ENCODE measurements around the gene APOB. TPM values are rescaled to one million over a fixed set of nuclear protein-coding genes. Genes with fewer than 3 reads are reported as not detected.

Gene APOB
- total and polyA plus RNA-seq, 2 of the 13 experiments (the other 11 are each of a cell fraction or from before 2014, with no cell fraction given), result 1,569 to 2,515 TPM

DNA sequence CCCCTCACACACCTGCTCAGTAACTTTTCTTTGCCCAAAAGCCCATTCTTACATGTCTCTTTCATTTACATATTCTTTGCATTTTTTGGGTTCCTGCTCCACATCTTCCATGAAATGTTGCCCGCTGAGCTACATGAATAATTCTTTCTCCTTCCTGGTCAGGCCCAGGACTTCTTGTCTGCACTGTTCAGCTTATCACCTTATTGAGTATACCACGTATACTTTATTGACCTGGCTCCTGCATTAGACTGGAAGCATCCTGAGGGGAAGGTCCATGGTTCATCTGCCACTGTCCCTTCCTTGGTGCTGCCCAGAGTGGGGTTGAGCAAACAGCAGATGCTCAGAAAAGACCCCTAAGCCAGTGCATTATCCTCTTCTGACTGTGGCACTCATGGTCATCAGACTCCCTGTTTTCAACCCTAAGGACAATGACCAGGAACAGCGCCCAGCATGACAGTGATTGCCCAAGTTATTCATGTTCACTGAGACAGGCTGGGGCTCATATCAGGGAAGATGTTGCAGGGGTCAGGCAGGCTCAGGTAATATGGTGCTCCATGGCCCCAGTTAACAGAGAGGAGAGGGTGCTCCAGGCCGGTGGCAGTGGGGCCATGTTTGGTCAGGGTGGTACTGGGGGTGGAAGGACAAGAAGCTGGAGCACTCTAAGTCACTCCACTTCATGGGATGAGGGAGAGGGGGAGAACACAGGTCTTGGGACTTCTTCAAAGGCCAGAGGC lies 7.7 kb downstream of the APOB start (continued):
- TF ChIP-seq, protein P1, sequence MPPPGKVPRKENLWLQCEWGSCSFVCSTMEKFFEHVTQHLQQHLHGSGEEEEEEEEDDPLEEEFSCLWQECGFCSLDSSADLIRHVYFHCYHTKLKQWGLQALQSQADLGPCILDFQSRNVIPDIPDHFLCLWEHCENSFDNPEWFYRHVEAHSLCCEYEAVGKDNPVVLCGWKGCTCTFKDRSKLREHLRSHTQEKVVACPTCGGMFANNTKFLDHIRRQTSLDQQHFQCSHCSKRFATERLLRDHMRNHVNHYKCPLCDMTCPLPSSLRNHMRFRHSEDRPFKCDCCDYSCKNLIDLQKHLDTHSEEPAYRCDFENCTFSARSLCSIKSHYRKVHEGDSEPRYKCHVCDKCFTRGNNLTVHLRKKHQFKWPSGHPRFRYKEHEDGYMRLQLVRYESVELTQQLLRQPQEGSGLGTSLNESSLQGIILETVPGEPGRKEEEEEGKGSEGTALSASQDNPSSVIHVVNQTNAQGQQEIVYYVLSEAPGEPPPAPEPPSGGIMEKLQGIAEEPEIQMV (CRISPR knock-in tag; IDR thresholded peaks at IDR 0.05; ENCODE audit: low read depth), result no peak
- TF ChIP-seq SCMH1 (CRISPR knock-in tag; IDR thresholded peaks at IDR 0.05; ENCODE audit: borderline replicate concordance) (no peak), HDAC6 (IDR thresholded peaks at IDR 0.05; ENCODE audit: low read depth, low read length) (no peak), ZNF10 (CRISPR knock-in tag; IDR thresholded peaks at IDR 0.05; ENCODE audit: borderline replicate concordance, low read depth) (no peak), RFX1 (IDR thresholded peaks at IDR 0.05) (no peak), CHD2 (IDR thresholded peaks at IDR 0.05; ENCODE audit: low read depth, low read length) (0 out of 2 replicates have a peak, but pooled peaks have one; percentile 2), HCFC1 (IDR thresholded peaks at IDR 0.05; ENCODE audit: low read depth, low read length) (no peak), NFIB (CRISPR knock-in tag; IDR thresholded peaks at IDR 0.05; ENCODE audit: borderline replicate concordance) (no peak), HNF4A (CRISPR knock-in tag; IDR thresholded peaks at IDR 0.05) (peak; percentile 31), TBL1XR1 (IDR thresholded peaks at IDR 0.05; ENCODE audit: borderline replicate concordance, low read length, partially characterized antibody) (no peak), REXO4 (CRISPR knock-in tag; IDR thresholded peaks at IDR 0.05; ENCODE audit: borderline replicate concordance) (no peak), ZNF33B (CRISPR knock-in tag; IDR thresholded peaks at IDR 0.05) (no peak), GTF3A (CRISPR knock-in tag; conservative IDR thresholded peaks at IDR 0.05) (no peak), NFATC3 (CRISPR knock-in tag; IDR thresholded peaks at IDR 0.05) (0 out of 2 replicates have a peak, but pooled peaks have one; percentile 77), ZNF737 (CRISPR knock-in tag; IDR thresholded peaks at IDR 0.05; ENCODE audit: borderline replicate concordance) (peak; percentile 64; the same call in 1 of the 2 replicates), ZNF24 (IDR thresholded peaks at IDR 0.05) (no peak), FOXK2 (IDR thresholded peaks at IDR 0.05) (no peak), ZFP90 (CRISPR knock-in tag; IDR thresholded peaks at IDR 0.05; ENCODE audit: borderline replicate concordance) (peak; percentile 37; the same call in 1 of the 2 replicates), DNMT3B (CRISPR knock-in tag; conservative IDR thresholded peaks at IDR 0.05) (no peak)
- TF ChIP-seq, protein P2, sequence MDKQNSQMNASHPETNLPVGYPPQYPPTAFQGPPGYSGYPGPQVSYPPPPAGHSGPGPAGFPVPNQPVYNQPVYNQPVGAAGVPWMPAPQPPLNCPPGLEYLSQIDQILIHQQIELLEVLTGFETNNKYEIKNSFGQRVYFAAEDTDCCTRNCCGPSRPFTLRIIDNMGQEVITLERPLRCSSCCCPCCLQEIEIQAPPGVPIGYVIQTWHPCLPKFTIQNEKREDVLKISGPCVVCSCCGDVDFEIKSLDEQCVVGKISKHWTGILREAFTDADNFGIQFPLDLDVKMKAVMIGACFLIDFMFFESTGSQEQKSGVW (CRISPR knock-in tag; IDR thresholded peaks at IDR 0.05; ENCODE audit: borderline replicate concordance), result no peak; the same call in 1 of the 2 replicates
- TF ChIP-seq, protein P3, sequence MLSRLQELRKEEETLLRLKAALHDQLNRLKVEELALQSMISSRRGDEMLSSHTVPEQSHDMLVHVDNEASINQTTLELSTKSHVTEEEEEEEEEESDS (CRISPR knock-in tag; IDR thresholded peaks at IDR 0.05; ENCODE audit: borderline replicate concordance), result no peak; the same call in 1 of the 2 replicates
- TF ChIP-seq, protein P4, sequence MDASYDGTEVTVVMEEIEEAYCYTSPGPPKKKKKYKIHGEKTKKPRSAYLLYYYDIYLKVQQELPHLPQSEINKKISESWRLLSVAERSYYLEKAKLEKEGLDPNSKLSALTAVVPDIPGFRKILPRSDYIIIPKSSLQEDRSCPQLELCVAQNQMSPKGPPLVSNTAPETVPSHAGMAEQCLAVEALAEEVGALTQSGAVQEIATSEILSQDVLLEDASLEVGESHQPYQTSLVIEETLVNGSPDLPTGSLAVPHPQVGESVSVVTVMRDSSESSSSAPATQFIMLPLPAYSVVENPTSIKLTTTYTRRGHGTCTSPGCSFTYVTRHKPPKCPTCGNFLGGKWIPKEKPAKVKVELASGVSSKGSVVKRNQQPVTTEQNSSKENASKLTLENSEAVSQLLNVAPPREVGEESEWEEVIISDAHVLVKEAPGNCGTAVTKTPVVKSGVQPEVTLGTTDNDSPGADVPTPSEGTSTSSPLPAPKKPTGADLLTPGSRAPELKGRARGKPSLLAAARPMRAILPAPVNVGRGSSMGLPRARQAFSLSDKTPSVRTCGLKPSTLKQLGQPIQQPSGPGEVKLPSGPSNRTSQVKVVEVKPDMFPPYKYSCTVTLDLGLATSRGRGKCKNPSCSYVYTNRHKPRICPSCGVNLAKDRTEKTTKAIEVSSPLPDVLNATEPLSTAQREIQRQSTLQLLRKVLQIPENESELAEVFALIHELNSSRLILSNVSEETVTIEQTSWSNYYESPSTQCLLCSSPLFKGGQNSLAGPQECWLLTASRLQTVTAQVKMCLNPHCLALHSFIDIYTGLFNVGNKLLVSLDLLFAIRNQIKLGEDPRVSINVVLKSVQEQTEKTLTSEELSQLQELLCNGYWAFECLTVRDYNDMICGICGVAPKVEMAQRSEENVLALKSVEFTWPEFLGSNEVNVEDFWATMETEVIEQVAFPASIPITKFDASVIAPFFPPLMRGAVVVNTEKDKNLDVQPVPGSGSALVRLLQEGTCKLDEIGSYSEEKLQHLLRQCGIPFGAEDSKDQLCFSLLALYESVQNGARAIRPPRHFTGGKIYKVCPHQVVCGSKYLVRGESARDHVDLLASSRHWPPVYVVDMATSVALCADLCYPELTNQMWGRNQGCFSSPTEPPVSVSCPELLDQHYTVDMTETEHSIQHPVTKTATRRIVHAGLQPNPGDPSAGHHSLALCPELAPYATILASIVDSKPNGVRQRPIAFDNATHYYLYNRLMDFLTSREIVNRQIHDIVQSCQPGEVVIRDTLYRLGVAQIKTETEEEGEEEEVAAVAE (CRISPR knock-in tag; IDR thresholded peaks at IDR 0.05; ENCODE audit: borderline replicate concordance), result no peak
- TF ChIP-seq, protein P5, sequence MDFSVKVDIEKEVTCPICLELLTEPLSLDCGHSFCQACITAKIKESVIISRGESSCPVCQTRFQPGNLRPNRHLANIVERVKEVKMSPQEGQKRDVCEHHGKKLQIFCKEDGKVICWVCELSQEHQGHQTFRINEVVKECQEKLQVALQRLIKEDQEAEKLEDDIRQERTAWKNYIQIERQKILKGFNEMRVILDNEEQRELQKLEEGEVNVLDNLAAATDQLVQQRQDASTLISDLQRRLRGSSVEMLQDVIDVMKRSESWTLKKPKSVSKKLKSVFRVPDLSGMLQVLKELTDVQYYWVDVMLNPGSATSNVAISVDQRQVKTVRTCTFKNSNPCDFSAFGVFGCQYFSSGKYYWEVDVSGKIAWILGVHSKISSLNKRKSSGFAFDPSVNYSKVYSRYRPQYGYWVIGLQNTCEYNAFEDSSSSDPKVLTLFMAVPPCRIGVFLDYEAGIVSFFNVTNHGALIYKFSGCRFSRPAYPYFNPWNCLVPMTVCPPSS (IDR thresholded peaks at IDR 0.05), result no peak

All from HepG2 (cell line).